CD4-positive, alpha-beta T cell treated with Interleukin-6 at 100 ng/mL for 8 hours (primary cell): Measurements from ENCODE around the gene MSMB.
"Not testable (repeated sequence)": the region's sequence is repeated elsewhere in the genome, so short reads cannot be mapped to it uniquely, and the experiment has no call there.

Experiments
- DNase-seq: peaks from one replicate; pipeline ENCODE4 v3.0.0-alpha.2; 2020; ENCODE audit warnings: mixed read lengths, low spot score

The MSMB gene

GRCh38 chr10:46069771-46070463 lies 23.8 kb upstream of the MSMB start:
- DNase-seq = no peak

GRCh38 chr10:46068905-46069304 lies 22.8 kb upstream of the MSMB start:
- no peak for DNase-seq

GRCh38 chr10:46068117-46068516 lies 22.0 kb upstream of the MSMB start:
- DNase-seq = no peak

GRCh38 chr10:46064269-46064817 lies 18.3 kb upstream of the MSMB start:
- DNase-seq = no peak

- no peak for DNase-seq
Measured at GRCh38 chr10:46062723-46063428, 16.8 kb upstream of the MSMB start.

- no peak for DNase-seq
Measured at GRCh38 chr10:46060706-46061105, 14.6 kb upstream of the MSMB start.

GRCh38 chr10:46057927-46058326 lies 11.9 kb upstream of the MSMB start:
- DNase-seq = not testable (repeated sequence)

GRCh38 chr10:46057038-46057437 lies 11.0 kb upstream of the MSMB start:
- no peak for DNase-seq

GRCh38 chr10:46055771-46056170 lies 9.7 kb upstream of the MSMB start:
- DNase-seq = no peak

GRCh38 chr10:46053534-46054434 lies 7.7 kb upstream of the MSMB start:
- DNase-seq = no peak

GRCh38 chr10:46052791-46053375 lies 6.8 kb upstream of the MSMB start:
- no peak for DNase-seq

- no peak for DNase-seq
Measured at GRCh38 chr10:46052057-46052790, 6.2 kb upstream of the MSMB start.

- DNase-seq = no peak
Measured at GRCh38 chr10:46050941-46051623, 5.0 kb upstream of the MSMB start.

GRCh38 chr10:46049497-46049831 lies 3.4 kb upstream of the MSMB start:
- not testable (repeated sequence) for DNase-seq

GRCh38 chr10:46048152-46048551 lies 2.1 kb upstream of the MSMB start:
- no peak for DNase-seq

- DNase-seq = no peak
Measured at GRCh38 chr10:46042527-46042926, 3.5 kb downstream of the MSMB start.

GRCh38 chr10:46040004-46040403 lies 6.1 kb downstream of the MSMB start:
- DNase-seq = no peak

- no peak for DNase-seq
Measured at GRCh38 chr10:46037107-46037825, 8.8 kb downstream of the MSMB start.

- no peak for DNase-seq
Measured at GRCh38 chr10:46035923-46036849, 9.9 kb downstream of the MSMB start.
